Measurements from ENCODE around the gene GSC2. TPM values are rescaled to one million over a fixed set of nuclear protein-coding genes. Genes with fewer than 3 reads are reported as not detected.

Gene GSC2
- total and polyA plus RNA-seq, 2 of the 4 experiments (the other 2 are of a cell fraction) = not detected

GRCh38 chr22:19182472-19183157, 32.5 kb upstream of the GSC2 start:
- ChIA-PET POLR2A (ENCODE audit: unreplicated experiment) (no interaction called here), CTCF (no interaction called here)
- intact Hi-C loops (cut with micrococcal nuclease) (no loop called here), dilution Hi-C loops (cut with HindIII; ENCODE audit: low sequenced_read_pairs, unreplicated experiment) (no loop called here), in situ Hi-C loops (cut with MboI; ENCODE audit: low sequenced_read_pairs) (loop anchor here (10.0 kb wide), 1 partner anchor 172 kb away; no protein-coding TSS in a partner anchor)
- no peak overlapping the region for H2AK5ac ChIP-seq (ENCODE audit: low read depth, low read length)
- no peak overlapping the region for H3K4me2 ChIP-seq (ENCODE audit: low read depth, low read length)
- H3K4me1 ChIP-seq (ENCODE audit: control insufficient read depth, insufficient read depth, low read length) = peaks cover 8% of the 10 kb centered on the region
- no peak overlapping the region for H2AFZ ChIP-seq (replicated peaks; ENCODE audit: low read length, poor library complexity)
- H3K27ac ChIP-seq (ENCODE audit: insufficient read depth, low read length) = no peak overlapping the region
- H3K79me1 ChIP-seq (ENCODE audit: low read depth in 1 of 2, low read length in 2 of 2) = peaks cover 0 to 6% of the 10 kb centered on the region in 2 experiments; a peak in 2 of 4 replicates
- H2AK9ac ChIP-seq (replicated peaks; ENCODE audit: low read depth, low read length, poor library complexity) = no peak overlapping the region
- no peak overlapping the region for H4K5ac ChIP-seq (ENCODE audit: low read depth, low read length)
- H3K14ac ChIP-seq (replicated peaks; ENCODE audit: low read depth, low read length) = no peak overlapping the region
- no peaks in the 10 kb centered on the region for H3K9me3 ChIP-seq (ENCODE audit: control insufficient read depth, insufficient read depth, low read length)
- no peak overlapping the region for H3K9ac ChIP-seq (ENCODE audit: low read depth, low read length)
- DNase-seq (no peak), ATAC-seq (ENCODE audit: low read depth) (no peak)
- H3K18ac ChIP-seq (ENCODE audit: low read depth, low read length) = no peak overlapping the region
- H4K8ac ChIP-seq (ENCODE audit: low read depth in 2 of 2, low read length in 2 of 2) = no peak overlapping the region
- no peaks in the 10 kb centered on the region for H3K27me3 ChIP-seq (ENCODE audit: control insufficient read depth, insufficient read depth, low read length)
- H3K36me3 ChIP-seq (ENCODE audit: control insufficient read depth, insufficient read depth, low read length) = no peaks in the 10 kb centered on the region; the same call in 1 of the 2 replicates
- H4K20me1 ChIP-seq (ENCODE audit: insufficient read depth, low read length) = peaks cover under 1% of the 10 kb centered on the region; the same call in 1 of the 2 replicates
- H2BK5ac ChIP-seq (ENCODE audit: low read depth, low read length, poor library complexity, severe bottlenecking) = no peak overlapping the region
- H2BK20ac ChIP-seq (ENCODE audit: low read depth, low read length) = no peak overlapping the region
- TF ChIP-seq MAZ (IDR thresholded peaks at IDR 0.05; ENCODE audit: borderline replicate concordance, low read depth, low read length) = no peak
- TF ChIP-seq RFX5 (IDR thresholded peaks at IDR 0.05; ENCODE audit: low read depth, low read length) = no peak
- no peak for TF ChIP-seq FOS (IDR thresholded peaks at IDR 0.05; ENCODE audit: low read depth, low read length)
- no peak for TF ChIP-seq POLR2A (IDR thresholded peaks at IDR 0.05; ENCODE audit: low read depth, low read length)
- TF ChIP-seq CEBPB (IDR thresholded peaks at IDR 0.05; ENCODE audit: low read depth, low read length) = no peak
- no peak for TF ChIP-seq MXI1 (IDR thresholded peaks at IDR 0.05; ENCODE audit: borderline replicate concordance, low read depth, low read length)
- TF ChIP-seq CHD1 (IDR thresholded peaks at IDR 0.05; ENCODE audit: low read depth, low read length) = no peak
- no peak for TF ChIP-seq CTCF (conservative IDR thresholded peaks at IDR 0.05; ENCODE audit: low read depth, low read length)
- TF ChIP-seq BHLHE40 (IDR thresholded peaks at IDR 0.05; ENCODE audit: low read depth, low read length) = no peak
- no peak for TF ChIP-seq NFE2L2 (IDR thresholded peaks at IDR 0.05; ENCODE audit: low read depth, low read length)
- TF ChIP-seq SMC3 (IDR thresholded peaks at IDR 0.05; ENCODE audit: low read depth, low read length) = no peak
- no peak for TF ChIP-seq RAD21 (IDR thresholded peaks at IDR 0.05; ENCODE audit: low read length)
- TF ChIP-seq USF2 (IDR thresholded peaks at IDR 0.05; ENCODE audit: low read depth, low read length) = no peak
- TF ChIP-seq MAFK (IDR thresholded peaks at IDR 0.05; ENCODE audit: low read depth, low read length) = no peak
- TF ChIP-seq ELK1 (IDR thresholded peaks at IDR 0.05; ENCODE audit: borderline replicate concordance, low read depth, low read length) = no peak
- TF ChIP-seq RCOR1 (IDR thresholded peaks at IDR 0.05; ENCODE audit: insufficient replicate concordance, low read length) = no peak
- no CpG with 5 or more reads among the region's 9 CpGs for WGBS, 2 experiments (ENCODE audit: extremely low coverage in 2 of 2, insufficient read length in 1 of 2)
- no peak overlapping the region for H3K4me3 ChIP-seq (ENCODE audit: insufficient read depth, low read depth, low read length)
- no peak overlapping the region for H3K4ac ChIP-seq (ENCODE audit: low read depth, low read length)
- H2BK120ac ChIP-seq (ENCODE audit: low read depth, low read length) = no peak overlapping the region
- H3K9me1 ChIP-seq (ENCODE audit: insufficient read depth, low read length) = peaks cover 6% of the 10 kb centered on the region; the same call in 1 of the 2 replicates
- BruUV-seq (replicated peaks) = no TSS peak
- no peak overlapping the region for H4K91ac ChIP-seq (ENCODE audit: insufficient read depth, low read depth, low read length)
- no peak overlapping the region for H2BK15ac ChIP-seq (ENCODE audit: low read depth, low read length)
- no peak overlapping the region for H3K23ac ChIP-seq (ENCODE audit: low read depth, low read length)
- no peak overlapping the region for H3K56ac ChIP-seq (ENCODE audit: extremely low read depth, insufficient read depth, low read length)

All from IMR-90 (cell line).